GM19239 (cell line): ENCODE results near the gene ZNF543.
"Not testable (repeated sequence)": the region's sequence is repeated elsewhere in the genome, so short reads cannot be mapped to it uniquely, and the experiment has no call there.

Source experiments
- DNase-seq: peaks from one replicate; pipeline ENCODE4 v3.0.0; 2011; ENCODE audit warnings: low spot score; ENCODE audit not compliant: insufficient read length
- FAIRE-seq: peaks from 2 replicates; lab custom pipeline; 2011; peaks lifted over from hg19 to GRCh38; lab: Jason Lieb, UNC

ZNF543 gene

DNA sequence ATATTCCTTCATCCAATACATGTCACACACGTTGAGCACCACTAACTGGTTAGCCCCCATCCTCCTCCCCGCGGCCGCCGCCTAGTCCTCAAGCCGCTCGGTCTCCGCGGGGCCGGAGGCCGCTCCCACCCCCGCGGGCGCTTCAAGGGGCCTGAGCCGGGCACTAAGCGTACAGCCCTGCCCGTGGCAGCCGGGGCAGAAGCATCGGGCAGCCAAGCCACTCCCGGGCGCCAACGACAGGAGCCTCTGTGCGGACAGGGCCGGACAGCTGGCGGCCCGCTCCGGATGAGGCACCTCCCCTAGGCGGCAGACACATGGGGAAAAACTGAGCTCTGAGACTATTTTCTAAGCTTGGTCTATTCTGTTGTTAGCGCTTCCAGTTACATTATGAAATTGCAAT, 2.8 kb upstream of the ZNF543 start:
- no peak for DNase-seq
- no peak for FAIRE-seq

DNA sequence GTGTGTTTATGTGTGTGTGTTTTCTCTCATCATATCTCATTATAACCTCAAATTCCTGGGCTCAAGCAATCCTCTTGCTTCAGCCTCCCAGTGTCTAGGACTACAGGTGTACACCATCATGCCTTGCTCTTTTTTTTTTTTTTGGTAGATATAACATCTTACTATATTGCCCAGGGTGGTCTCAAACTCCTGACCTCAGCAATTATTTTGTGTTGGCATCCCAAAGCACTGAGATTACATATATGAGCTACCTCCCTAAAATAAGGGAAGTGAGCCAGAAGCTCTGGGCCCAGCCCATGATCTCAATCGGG, 448 bp upstream of the ZNF543 start:
- DNase-seq, result no peak
- FAIRE-seq, result no peak

DNA sequence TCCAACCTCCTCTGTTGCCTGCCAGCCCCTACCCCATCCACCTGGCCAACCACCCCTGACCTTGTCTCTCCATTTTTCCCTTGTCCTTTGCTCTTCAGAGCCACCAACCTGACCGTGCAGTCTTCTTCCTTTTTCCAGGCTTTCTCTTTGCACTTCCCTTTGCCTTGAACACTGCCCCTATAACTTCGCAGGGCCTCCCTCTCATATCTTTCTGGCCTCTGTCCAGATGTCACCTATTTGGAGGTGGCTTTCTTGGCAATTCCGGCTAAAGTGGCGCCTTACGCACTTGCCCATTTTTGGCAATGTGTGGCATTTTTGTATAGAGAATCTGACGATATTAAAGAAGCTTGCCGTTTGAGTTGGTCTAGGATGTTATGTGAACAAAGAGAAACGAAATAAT, 844 bp downstream of the ZNF543 start:
- FAIRE-seq (peak; percentile 72), DNase-seq (no peak)

DNA sequence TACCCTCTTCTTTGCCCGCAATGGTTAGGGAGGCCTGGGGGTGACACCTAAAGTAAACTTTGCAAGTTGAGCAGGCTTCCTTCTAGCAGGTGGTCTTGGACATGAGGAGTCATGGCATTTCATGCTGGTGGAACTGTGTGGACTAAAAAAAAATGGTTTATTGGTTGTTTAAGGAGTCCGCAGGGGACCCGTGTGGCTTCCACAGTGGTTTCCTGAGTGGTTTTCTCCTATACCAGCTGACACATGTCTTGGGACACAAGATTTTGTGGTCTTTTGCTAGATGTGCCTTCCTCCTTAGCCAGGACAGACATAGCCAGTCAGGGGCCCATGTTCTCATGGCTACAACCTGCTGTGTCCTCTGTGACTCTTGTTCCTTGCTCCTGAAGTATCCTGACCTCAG, 1.5 kb downstream of the ZNF543 start:
- DNase-seq, result no peak
- FAIRE-seq, result no peak

DNA sequence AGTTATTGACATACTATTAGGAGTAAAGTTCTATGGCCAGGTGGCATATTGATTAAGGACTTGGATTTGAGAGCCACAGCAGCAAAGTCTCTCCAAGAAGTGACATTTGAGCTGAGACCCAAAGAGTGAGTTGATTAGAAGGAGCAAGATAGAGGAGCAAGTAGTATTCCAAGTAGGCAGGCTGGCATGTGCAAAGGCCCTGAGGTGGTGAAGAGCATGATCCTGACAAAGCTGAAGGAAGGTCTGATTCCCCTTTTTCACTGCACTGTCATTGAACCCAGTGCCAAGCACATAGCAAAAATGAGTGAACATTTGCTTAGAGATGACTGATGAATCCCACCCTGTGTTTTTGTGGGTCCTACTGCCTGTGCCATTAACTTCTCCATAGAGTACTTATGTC, 4.7 kb downstream of the ZNF543 start:
- no peak for FAIRE-seq
- DNase-seq, result no peak

DNA sequence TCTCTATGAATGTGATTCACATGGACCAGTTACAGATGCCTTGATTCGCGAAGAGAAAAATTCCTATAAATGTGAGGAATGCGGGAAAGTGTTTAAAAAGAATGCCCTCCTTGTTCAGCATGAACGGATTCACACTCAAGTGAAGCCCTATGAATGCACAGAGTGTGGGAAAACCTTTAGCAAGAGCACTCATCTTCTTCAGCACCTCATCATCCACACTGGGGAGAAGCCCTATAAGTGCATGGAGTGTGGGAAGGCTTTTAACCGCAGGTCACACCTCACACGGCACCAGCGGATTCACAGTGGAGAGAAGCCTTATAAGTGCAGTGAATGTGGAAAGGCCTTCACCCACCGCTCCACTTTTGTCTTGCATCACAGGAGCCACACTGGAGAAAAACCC, 7.7 kb downstream of the ZNF543 start:
- FAIRE-seq (no peak), DNase-seq (no peak)

DNA sequence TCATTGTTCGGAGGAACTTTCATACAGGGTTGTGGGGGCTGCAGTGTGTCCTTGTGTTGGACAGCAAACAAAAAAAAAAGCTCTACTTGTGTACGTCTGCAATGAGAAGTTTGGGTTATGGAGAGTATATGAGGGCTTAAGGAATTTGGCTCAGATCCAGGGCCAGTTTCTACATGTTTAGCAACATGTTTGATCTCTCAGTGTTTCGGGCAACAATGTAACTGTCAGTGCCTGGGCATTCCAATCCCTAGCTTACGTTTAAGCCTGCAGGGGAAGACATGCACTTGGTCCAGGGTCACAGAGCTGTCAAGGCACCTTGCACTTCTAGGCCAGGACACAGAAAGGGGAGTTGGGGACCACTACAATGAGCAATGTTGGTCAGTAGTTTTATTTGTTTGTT, 13.9 kb downstream of the ZNF543 start:
- DNase-seq, result no peak
- no peak for FAIRE-seq

DNA sequence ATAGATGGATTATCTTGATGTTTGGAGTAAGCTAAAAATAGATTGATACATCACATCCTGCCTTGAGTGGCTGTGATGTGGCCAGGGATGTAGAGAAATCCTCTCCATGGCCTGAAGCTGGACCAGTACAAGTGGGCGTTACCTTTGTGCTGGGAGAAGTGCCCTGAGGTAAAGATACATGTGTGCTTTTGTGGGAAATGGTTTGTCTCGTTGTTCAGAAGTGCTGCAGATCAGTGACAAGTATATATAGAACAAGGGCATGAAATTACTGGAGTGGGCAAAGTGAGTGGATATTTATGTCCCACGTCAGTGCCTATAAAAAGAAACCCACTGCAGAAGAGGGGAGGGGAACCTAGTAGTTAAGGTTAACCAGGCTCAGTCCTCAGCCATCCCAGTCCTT, 18.6 kb downstream of the ZNF543 start:
- no peak for FAIRE-seq
- DNase-seq, result no peak

DNA sequence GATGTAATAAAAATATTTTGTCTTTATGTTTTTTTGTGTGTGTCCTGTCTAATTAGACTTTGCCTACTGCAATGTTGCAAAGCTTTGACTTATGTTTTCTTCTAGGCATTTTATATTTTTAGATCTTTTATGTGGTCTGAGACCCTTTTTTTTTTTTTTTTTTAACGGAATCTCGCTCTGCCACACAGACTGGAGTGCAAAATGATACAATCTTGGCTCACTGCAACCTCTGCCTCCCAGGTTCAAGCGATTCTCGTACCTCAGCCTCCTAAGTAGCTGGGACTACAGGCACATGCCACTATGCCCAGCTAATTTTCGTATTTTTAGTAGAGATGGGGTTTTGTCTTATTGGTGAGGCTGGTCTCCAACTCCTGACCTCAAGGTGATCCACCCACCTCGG, 22.3 kb downstream of the ZNF543 start:
- FAIRE-seq (no peak), DNase-seq (no peak)

DNA sequence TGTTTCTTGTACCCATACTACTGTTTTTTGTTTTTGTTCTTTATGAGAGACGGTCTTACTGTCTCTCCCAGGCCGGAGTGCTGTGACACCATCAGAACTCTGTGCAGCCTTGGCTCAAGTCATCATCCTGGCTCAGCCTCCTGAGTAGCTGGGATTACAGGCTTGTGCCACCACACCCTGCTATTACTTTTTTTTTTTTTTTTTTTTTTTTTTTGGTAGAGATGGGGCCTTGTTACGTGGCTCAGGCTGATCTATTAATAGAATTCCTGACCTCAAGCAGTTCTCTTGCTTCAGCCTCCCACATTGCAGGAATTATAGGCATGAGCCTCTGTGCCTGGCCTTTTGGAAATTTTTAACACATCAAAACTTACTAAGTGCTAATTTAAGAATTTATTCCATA, 27.9 kb downstream of the ZNF543 start:
- no peak for DNase-seq
- no peak for FAIRE-seq

DNA sequence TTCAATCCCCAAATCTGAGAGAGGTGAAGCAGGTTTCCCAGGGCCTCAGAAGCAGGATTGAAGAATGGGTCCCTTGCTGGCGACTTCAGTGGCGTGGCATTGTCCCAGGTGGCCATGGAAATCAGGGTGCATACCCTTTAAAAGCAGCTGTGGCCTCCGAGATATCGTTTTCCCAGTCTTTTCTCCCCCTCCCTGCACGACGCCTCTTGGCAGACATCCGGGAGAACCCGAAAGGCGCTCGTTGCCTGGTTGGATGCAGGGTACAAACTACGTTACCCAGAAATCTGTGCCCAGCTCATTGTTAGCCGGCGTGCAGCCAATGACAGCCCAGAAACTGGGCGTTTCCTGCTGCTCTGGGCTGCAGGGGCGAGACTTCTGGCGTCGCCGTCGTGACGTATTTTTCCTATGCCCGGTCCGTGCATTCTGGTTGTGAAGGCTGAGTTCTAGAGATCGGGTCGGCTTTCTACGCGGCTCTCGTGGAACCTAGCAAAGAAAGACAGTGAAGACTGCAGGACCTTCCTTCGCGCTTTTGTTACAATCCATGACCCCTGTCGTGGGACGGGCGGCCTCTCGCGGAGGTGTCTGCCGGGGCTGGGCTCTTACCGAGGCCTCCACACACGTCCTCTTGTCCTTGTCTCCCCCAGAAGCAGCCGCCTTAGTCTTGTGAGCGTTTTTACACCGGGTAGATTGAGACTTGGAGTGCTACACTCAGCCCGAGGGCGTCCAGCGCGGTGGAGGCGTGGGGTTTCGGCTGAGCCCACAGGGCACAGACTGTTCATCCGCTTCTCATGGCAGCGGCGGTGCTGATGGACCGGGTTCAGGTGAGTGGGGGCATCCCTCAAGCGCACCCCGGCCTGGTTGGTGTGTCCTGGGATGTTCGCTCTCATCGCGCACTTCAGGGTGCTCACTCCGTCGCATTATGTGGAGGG, 30.9 kb downstream of the ZNF543 start, which contains the start of gene ZNF304:
ZNF304 (plus strand) TSS at position 395 of the 929 bp plus-strand sequence; CDS start at position 789, 394 bp downstream.
- DNase-seq (peak; percentile 86), FAIRE-seq (peak; percentile 98)

DNA sequence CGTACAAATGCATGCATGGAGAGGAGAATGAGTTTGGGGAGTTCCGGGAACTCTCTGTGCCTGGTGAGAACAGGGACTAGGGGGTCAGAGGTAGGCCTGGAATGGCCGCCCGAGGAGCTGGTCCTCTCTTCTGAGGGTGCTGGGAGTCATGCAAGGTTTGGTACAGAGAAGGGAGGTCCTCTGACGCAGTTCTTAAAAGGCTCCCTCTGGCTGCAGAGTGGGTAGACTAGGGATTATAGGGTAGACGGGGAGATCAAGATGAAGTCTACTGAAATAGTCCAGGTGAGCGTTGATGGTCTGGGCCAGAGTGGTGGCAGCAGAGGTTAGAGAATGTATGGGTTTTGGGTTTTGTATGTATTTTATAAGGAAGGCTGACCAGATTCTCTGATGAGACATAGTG, 31.6 kb downstream of the ZNF543 start:
- FAIRE-seq (no peak), DNase-seq (no peak)

DNA sequence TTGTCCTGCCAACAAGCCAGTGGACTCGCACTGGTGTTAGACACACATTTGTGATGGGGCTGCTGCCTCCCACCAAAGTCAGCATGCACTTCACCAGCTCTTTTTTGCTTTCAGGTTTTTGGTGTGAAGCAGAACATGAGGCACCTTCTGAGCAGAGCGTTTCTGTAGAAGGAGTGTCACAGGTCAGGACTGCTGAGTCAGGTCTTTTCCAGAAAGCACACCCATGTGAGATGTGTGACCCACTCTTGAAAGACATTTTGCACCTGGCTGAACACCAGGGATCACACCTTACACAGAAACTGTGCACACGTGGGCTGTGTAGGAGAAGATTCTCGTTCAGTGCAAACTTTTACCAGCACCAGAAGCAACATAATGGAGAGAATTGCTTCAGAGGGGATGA, 35.6 kb downstream of the ZNF543 start:
- FAIRE-seq, result no peak

DNA sequence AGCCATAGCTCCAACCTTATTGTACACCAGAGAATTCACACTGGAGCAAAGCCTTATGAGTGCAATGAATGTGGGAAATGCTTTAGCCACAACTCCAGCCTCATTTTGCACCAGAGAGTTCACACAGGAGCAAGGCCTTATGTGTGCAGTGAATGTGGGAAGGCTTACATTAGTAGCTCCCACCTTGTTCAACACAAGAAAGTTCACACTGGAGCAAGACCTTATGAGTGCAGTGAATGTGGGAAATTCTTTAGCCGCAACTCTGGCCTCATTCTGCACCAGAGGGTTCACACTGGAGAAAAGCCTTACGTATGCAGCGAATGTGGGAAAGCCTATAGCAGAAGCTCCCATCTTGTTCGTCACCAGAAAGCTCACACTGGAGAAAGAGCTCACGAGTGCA, 37.1 kb downstream of the ZNF543 start:
- DNase-seq, result no peak
- FAIRE-seq, result peak; percentile 21

More for the DNA sequence above, 35.6 kb downstream of the ZNF543 start:
- DNase-seq, result no peak

DNA sequence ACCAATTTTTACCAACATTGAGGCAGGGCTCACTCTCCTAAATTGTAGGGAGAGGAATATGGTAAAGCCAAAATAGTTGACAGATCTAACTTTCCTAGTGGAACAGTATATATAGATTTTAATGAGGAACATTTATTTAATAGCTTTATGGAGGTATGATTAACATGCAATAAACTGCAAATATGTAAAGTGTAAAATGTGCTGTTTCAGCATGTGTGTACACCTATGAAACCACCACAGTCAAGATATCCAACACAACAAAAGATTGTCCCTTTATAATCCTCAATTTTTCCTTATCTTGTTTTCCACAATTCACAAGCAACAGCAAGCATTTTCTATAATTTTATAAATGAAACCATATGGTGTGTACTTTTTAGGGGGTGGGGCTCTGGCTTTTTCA, 39.0 kb downstream of the ZNF543 start:
- FAIRE-seq, result no peak
- no peak for DNase-seq

DNA sequence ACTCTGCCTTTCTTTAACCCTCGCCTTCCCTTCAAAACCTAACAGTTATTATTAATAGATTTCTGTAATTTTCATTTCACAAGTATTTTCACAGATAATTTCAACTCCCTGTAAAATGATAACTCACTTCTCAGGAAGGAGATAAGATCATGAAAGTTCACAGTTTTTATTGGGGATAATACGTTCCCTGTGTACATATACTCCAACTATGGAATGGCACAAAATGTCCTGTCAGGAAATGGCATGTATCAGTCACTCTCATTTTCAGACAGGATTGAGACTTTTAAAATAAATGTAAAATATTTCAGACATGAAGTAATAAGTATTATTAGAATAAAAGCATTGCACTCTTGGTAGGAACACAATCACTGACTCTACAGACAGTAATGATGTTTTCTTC, 42.1 kb downstream of the ZNF543 start:
- DNase-seq, result no peak
- FAIRE-seq, result no peak

DNA sequence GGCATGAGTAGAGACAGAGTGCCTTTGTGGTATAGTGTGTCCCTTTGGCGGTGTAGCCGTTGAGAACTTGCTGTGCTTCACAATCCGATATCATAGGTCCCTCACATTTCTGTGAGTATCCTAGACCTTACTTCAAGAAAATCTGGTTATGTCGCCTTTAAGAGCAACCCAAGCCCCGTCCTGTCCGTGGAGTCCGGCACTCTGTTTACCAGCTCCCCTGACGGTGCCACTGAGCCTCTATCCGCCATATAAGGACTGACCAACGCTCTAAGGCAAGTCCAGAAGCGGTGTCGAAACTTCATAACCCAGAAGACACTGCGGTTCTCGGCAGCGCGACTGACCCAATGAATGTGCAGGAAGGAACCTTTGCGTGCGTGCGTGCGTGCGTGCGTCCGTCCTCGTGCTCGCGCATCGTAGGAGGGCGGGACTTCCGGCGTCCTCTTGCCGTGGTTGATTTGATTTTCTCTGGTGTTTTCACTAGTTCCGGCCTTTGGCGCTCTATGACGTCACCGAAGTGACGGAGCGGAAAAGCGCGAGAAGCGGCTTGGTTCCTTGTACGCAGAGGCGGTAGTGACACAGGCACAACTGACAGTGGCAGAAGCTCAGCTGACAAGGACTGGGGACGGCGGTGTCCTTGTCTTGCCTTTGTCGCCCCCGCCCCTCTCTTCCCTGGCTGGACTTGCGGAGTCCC, 42.9 kb downstream of the ZNF543 start, which contains the start of the genes TRAPPC2B and ZNF547:
TRAPPC2B (plus strand) TSS at position 555 of the 691 bp plus-strand sequence. CDS start 1,283 bp downstream, outside the sequence.
ZNF547 (plus strand) TSS at position 555 of the 691 bp plus-strand sequence. CDS start 5,005 bp downstream, outside the sequence.
- DNase-seq (peak; percentile 76), FAIRE-seq (peak; percentile 99)

DNA sequence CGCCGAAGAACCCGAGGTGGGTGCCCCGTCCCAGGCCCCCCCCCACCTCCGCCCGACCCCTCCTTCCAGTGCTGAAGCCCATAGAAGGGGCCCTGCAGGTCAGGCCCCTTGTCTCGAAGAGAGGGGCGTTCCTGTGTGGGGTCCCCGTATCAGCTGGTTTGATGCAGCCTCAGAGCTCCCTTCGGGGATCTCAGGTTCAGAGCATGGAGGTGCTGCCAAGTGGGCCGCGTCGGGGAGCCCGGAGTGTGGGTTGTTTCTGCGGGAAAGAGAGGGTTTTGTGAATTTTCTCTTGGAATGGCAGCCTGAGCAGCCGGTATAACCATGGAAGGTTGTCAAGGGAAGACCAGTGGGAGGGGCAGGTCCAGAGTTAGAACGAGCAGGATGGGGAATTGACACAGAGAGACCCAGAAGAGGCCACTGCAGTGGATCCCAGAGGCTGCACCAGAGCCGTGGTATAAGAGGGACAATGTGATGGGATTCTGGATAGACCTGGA, 43.5 kb downstream of the ZNF543 start:
- DNase-seq, result no peak
- FAIRE-seq, result peak; percentile 8

DNA sequence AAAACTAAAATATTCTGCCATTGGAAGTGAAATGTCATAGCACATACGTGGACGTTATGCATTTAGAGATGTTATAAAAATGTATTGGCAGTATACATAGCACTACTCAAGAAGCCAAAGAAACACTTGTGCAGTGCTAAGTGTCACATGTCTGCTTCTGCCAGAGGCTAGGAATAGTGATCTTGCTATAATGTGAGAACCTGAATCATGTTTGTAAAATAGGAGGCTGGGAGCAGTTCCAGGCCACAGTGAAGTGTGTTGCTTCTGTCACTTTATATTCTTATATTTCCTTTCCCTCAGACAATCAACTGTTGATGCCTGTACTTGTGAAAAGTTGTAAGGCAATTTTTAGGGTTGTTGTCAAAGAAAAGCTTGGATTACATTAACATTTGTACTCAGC, 46.5 kb downstream of the ZNF543 start:
- DNase-seq (no peak), FAIRE-seq (no peak)

DNA sequence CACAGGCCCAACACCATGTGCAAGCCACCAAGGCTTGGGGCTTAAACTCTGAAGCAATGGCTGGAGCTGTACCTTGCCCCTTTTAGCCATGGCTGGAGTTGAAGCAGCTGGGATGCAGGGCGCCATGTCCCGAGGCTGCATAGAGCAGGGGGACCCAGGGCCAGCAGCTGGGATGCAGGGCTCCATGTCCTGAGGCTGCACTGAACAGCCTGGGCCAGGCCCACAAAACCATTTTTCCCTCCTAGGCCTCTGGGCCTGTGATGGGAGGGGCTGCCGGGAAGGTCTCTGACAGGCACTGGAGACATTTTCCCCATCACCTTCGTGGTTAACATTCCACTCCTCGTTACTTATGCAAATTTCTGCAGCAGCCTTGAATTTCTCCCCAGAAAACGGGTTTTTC, 53.9 kb downstream of the ZNF543 start:
- DNase-seq, result no peak
- FAIRE-seq, result no peak

DNA sequence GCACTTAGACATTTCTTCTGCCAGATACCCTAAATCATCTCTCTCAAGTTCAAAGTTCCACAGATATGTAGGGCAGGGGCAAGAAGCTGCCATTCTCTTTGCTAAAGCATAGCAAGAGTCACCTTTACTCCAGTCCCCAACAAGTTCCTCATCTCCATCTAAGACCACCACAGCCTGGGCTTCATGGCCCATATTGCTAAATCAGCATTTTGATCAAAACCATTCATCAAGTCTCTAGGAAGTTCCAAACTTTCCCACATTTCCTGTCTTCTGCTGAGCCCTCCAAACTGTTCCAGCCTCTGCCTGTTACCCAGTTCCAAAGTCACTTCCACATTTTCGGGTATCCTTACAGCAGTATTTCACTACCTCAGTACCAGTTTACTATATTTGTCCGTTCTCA, 54.4 kb downstream of the ZNF543 start:
- DNase-seq, FAIRE-seq: not testable (repeated sequence)
